Upper lobe of left lung (tissue), 6 donors: ENCODE results near the gene DNAJC16. TPM values are rescaled to one million over a fixed set of nuclear protein-coding genes. Genes with fewer than 3 reads are reported as not detected.

Source experiments
- ATAC-seq, 2 donors: fragments of 200-7000 bp; cut with Tn5 transposase; one replicate each; pipeline ENCODE4 v1.9.1; 2022; ENCODE audit warnings: mild to moderate bottlenecking in 2 of 2, moderate library complexity in 2 of 2; ENCODE audit not compliant: low FRiP score in 2 of 2
- DNase-seq, 2 donors: peaks; one replicate each; pipeline ENCODE4 v3.0.0-alpha.2; 2019 to 2020
- H3K27ac ChIP-seq, 4 donors: fragments of 200-600 bp; sonication (generic); one replicate each; pipeline ENCODE4 v1.5.1; 2016 to 2019
- H3K27me3 ChIP-seq, 4 donors: fragments of 200-600 bp; sonication (generic); one replicate each; pipeline ENCODE4 v1.5.1; 2017 to 2019
- H3K36me3 ChIP-seq, 4 donors: fragments of 200-600 bp; sonication (generic); one replicate each; pipeline ENCODE4 v1.5.1; 2016 to 2019
- H3K4me1 ChIP-seq, 4 donors: fragments of 200-600 bp; sonication (generic); one replicate each; pipeline ENCODE4 v1.5.1; 2018 to 2019
- H3K4me3 ChIP-seq, 4 donors: fragments of 200-600 bp; sonication (generic); one replicate each; pipeline ENCODE4 v1.5.1; 2017 to 2019; ENCODE audit warnings: mild to moderate bottlenecking in 2 of 4, moderate library complexity in 1 of 4
- H3K9me3 ChIP-seq, 4 donors: fragments of 200-600 bp; sonication (generic); one replicate each; pipeline ENCODE4 v1.5.1; 2018 to 2019
- EP300 ChIP-seq, 4 donors: sonication (generic); formaldehyde crosslinking; IDR thresholded peaks; one replicate each; pipeline ENCODE4 v1.5.1; 2017; ENCODE audit warnings: antibody characterized with exemption in 4 of 4, control low read depth in 2 of 4
- POLR2A ChIP-seq, 4 donors: fragments of 450-650 bp; IDR thresholded peaks; one replicate each; pipeline ENCODE4 v1.5.1; 2016 to 2017; ENCODE audit warnings: antibody characterized with exemption in 4 of 4, mild to moderate bottlenecking in 2 of 4
- POLR2AphosphoS5 ChIP-seq, 2 donors: sonication (generic); formaldehyde crosslinking; IDR thresholded peaks; one replicate each; pipeline ENCODE4 v1.5.1; 2017; ENCODE audit warnings: antibody characterized with exemption in 2 of 2
- WGBS, 2 donors: methylation state at CpG; one replicate each; pipeline ENCODE4 v1.1.5; 2017 to 2018; 5-methylcytosine and 5-hydroxymethylcytosine counted together
- total RNA-seq, 6 donors: library from RNA; depleted of rRNA in 4 of 6; stranded (reverse); fragments of >200 nt in 4 of 6; gene quantifications; one replicate each; pipeline versions ENCODE4 v1.1.0 to v1.2.1, GENCODE V29; 2016 to 2021
- TF ChIP-seq, protein P1 (sequence below), 6 experiments: fragments of 450-650 bp in 4 of 6; fragments of 200-600 bp in 2 of 6; sonication (generic) in 2 of 6; IDR thresholded peaks; one replicate each; pipeline ENCODE4 v1.5.1; 2016 to 2019; ENCODE audit warnings: antibody characterized with exemption in 6 of 6
- donor health status: DM: no; HTN: no; CAD: no; lungs with moderate emphysema.
- donor health status: DM: no; HTN: yes; CAD: no; lungs with severe emphysema.

DNAJC16 gene
- total RNA-seq, 6 donors from 2014 or later = 12.7 to 23.0 (median 17.1) TPM

DNA sequence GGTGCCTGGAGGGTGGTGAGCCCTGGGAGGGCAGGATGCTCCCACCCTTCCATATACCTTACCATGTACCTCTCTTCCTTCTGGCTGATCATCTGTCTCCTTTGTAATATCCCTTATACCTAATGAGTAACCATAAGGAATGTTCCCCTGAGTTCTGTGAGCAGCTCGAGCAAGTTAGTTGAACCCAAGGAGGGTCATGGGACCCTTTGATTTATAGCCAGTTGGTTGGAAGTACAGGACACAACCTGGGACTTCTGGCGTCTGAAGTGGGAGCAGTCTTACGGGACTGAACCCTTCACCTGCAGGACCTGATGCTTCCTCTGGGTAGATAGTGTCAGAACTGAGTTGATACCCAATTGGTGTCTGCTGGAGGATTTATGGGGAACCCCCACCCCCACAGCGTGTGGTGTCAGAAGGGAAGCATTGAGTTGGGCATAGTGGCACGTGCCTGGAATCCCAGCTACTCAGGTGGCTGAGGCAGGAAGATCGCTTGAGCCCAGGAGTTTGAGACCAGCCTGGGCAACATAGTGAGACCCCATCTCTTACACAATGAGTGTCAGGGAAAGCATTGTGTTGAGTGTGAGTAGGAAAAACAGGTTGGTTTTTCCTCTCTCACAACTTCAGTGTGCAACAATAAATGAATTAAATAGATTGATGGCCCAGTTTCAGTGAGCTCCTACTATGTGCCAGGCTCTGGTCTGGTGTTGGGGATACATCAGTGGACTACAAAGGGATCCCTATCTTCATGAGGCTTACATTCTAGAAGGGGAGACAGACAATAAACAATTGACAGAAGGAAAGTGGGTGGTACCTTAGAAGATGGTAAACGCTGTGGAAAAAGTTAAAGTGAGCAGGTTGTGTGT, 16.0 kb downstream of the DNAJC16 start:
- H3K27ac ChIP-seq = no peak overlapping the region
- ATAC-seq (no peak), DNase-seq (no peak)
- WGBS, 2 donors = 93 to 94% methylated on average over 5 to 7 of the region's 7 CpGs
- no peaks in the 10 kb centered on the region for H3K27me3 ChIP-seq
- H3K4me3 ChIP-seq = no peak overlapping the region
- no peaks in the 10 kb centered on the region for H3K4me1 ChIP-seq
- no peaks in the 10 kb centered on the region for H3K9me3 ChIP-seq
- no peak for TF ChIP-seq POLR2A (IDR thresholded peaks at IDR 0.05)
- TF ChIP-seq EP300 (IDR thresholded peaks at IDR 0.05) = no peak
- TF ChIP-seq, protein P1, sequence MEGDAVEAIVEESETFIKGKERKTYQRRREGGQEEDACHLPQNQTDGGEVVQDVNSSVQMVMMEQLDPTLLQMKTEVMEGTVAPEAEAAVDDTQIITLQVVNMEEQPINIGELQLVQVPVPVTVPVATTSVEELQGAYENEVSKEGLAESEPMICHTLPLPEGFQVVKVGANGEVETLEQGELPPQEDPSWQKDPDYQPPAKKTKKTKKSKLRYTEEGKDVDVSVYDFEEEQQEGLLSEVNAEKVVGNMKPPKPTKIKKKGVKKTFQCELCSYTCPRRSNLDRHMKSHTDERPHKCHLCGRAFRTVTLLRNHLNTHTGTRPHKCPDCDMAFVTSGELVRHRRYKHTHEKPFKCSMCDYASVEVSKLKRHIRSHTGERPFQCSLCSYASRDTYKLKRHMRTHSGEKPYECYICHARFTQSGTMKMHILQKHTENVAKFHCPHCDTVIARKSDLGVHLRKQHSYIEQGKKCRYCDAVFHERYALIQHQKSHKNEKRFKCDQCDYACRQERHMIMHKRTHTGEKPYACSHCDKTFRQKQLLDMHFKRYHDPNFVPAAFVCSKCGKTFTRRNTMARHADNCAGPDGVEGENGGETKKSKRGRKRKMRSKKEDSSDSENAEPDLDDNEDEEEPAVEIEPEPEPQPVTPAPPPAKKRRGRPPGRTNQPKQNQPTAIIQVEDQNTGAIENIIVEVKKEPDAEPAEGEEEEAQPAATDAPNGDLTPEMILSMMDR (IDR thresholded peaks at IDR 0.05) = no peak
- TF ChIP-seq POLR2AphosphoS5 (IDR thresholded peaks at IDR 0.05) = no peak
- H3K36me3 ChIP-seq = peaks cover 18 to 97% (median 61%) of the 10 kb centered on the region in 4 donors

DNA sequence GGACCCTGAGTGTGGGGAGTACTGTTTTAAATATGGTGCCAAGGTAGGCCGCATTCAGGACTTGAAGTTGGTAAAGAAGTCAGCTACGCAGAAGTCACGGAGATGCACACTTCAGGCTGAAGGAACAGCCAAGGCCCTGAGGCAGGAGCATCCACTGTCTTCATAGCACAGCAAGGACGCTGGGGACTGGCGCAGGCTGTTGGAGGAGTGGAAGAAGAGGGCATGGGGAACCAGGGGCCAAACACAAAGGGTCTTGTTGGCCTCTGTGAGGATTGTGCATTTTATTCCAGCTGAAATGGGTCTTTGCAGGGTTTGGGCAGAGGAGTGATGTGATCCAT, 16.6 kb downstream of the DNAJC16 start:
- Histone ChIP-seq H3K27ac (no peak overlapping the region), H3K4me1 (no peaks in the 10 kb centered on the region), H3K27me3 (no peaks in the 10 kb centered on the region), H3K9me3 (no peaks in the 10 kb centered on the region), H3K4me3 (no peak overlapping the region), H3K36me3 (peaks cover 21 to 97% (median 63%) of the 10 kb centered on the region in 4 donors)
- no peak for ATAC-seq
- 96% methylated on average over 5 of the region's 5 CpGs for WGBS, 2 donors
- TF ChIP-seq, protein P1 (IDR thresholded peaks at IDR 0.05) = no peak
- no peak for TF ChIP-seq POLR2AphosphoS5 (IDR thresholded peaks at IDR 0.05)
- TF ChIP-seq POLR2A (IDR thresholded peaks at IDR 0.05) = no peak
- no peak for TF ChIP-seq EP300 (IDR thresholded peaks at IDR 0.05)
- no peak for DNase-seq

DNA sequence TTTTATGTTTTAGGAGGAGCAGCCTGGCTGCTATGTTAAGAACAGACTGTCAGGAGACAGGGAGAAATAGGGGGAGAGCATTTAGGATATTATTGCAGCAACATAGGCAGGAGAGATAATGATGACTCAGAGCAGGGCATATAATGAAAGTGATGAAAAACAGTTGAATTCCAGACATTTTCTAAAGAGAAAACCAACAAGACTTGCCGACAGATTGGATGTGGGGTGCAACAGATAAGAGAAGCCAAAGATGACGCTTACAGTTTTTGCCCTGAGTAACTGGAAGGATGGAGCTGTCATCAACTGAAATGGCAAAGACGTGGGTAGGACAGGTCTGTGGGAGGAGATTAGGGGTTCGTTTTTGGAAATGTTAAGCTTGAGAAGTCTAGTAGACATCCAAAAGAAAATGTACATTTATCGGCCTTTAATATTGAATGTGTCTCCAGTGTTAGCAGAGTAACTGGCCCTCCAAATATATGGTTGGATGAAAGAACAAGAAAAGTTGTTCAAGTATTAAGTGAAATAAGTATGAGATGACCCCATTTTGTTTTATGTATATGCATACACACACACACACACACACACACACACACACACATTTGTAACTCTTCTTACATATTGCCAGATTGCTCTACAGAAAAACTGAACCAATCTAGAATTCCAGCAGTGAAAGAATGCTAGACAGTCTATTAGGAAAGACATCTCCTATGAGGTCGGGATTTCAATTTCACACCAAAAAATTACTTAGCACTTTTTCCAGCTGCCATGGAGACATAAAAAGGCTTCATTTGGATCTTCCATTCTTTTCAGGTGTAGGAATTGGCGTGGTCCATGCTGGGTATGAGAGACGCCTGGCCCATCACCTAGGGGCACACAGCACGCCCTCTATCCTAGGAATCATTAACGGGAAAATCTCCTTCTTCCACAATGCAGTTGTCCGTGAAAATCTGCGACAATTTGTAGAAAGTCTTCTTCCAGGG, 17.2 kb downstream of the DNAJC16 start:
- Histone ChIP-seq H3K4me1 (no peaks in the 10 kb centered on the region), H3K27ac (no peak overlapping the region), H3K27me3 (no peaks in the 10 kb centered on the region), H3K9me3 (no peaks in the 10 kb centered on the region), H3K36me3 (peaks cover 21 to 95% (median 62%) of the 10 kb centered on the region in 4 donors), H3K4me3 (no peak overlapping the region)
- DNase-seq (no peak), ATAC-seq (no peak)
- WGBS, 2 donors = 93 to 95% methylated on average over 12 of the region's 12 CpGs
- TF ChIP-seq POLR2AphosphoS5 (IDR thresholded peaks at IDR 0.05) (no peak), POLR2A (IDR thresholded peaks at IDR 0.05) (no peak), EP300 (IDR thresholded peaks at IDR 0.05) (no peak)
- TF ChIP-seq, protein P1 (IDR thresholded peaks at IDR 0.05) = no peak

DNA sequence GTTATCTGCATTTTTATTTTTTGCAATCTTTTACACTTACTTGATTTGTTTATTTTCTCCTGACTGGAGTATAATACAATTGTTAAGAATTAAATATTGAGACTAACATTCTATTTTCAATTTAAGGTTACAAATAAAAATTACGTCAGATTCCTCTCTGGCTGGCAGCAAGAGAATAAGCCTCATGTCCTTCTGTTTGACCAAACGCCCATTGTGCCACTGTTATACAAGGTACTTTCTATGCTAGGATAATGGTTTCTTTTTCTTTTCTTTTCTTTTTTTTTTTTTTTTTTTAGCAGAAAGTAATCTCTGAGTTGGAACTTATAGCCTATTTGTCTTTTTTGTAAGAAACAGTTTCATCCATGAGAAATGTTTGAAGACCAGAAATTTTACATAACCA, 20.0 kb downstream of the DNAJC16 start:
- Histone ChIP-seq H3K27ac (no peak overlapping the region), H3K9me3 (no peaks in the 10 kb centered on the region), H3K4me3 (no peak overlapping the region), H3K4me1 (no peaks in the 10 kb centered on the region), H3K27me3 (no peaks in the 10 kb centered on the region), H3K36me3 (peaks cover 16 to 92% (median 48%) of the 10 kb centered on the region in 4 donors)
- TF ChIP-seq EP300 (IDR thresholded peaks at IDR 0.05) (no peak), POLR2A (IDR thresholded peaks at IDR 0.05) (no peak), POLR2AphosphoS5 (IDR thresholded peaks at IDR 0.05) (no peak)
- TF ChIP-seq, protein P1 (IDR thresholded peaks at IDR 0.05) = no peak
- DNase-seq (no peak), ATAC-seq (no peak)
- 89 to 91% methylated on average over 2 of the region's 2 CpGs for WGBS, 2 donors
